ENCODE measurements around the gene MAN2A2. TPM values are rescaled to one million over a fixed set of nuclear protein-coding genes. Genes with fewer than 3 reads are reported as not detected.

Gene MAN2A2
- total and polyA plus RNA-seq, 9 of the 15 experiments (the other 6 are each of a cell fraction or from before 2014, with no cell fraction given) = 7.3 to 151 (median 43.4) TPM

DNA sequence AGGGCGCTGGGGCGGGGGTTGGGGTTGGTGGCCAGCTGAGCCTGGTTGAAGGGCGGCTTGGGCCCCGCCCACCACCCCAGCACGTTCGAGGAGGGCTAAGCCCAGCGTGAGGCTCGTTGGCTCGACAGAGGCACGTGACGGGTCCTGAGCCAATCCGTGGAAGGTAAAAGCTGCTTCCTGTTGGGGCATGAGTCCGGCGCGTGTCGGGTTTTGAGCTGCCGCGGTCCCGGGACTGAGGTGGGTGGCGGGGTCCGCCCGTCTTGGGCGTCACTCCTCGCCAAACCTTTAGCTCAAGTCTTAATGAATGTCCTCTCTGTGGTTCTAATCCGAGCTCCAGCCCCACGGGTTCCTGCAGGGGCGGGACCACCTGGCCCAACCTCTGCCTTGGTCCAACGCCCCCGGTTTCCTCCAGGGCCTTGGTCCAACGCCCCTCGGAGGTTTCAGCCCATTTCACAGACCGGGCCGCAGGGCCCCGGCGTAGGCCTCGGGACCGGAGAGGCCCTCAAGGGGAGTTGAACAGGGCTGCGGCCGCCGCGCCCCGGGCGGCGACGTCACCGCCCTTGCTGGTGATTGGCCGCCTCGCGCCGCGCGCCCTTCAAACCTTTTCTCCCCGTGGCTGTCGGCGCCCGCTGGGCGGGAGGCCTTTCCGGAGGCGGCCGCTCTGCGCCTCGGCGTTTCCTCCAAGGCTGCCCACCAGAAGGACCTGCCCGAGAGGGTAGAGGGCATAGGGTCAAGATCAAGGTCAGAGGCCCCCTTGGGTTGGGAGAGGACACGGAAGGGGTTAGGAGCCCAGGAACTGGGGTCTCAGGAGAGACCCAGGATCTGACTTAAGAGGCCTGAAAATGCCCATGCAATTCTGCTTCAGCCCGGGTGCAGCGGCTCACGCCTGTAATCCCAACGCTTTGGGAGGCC, 51.9 kb downstream of the MAN2A2 start, which contains the start of gene RCCD1 (continued):
- TF ChIP-seq, protein P1, sequence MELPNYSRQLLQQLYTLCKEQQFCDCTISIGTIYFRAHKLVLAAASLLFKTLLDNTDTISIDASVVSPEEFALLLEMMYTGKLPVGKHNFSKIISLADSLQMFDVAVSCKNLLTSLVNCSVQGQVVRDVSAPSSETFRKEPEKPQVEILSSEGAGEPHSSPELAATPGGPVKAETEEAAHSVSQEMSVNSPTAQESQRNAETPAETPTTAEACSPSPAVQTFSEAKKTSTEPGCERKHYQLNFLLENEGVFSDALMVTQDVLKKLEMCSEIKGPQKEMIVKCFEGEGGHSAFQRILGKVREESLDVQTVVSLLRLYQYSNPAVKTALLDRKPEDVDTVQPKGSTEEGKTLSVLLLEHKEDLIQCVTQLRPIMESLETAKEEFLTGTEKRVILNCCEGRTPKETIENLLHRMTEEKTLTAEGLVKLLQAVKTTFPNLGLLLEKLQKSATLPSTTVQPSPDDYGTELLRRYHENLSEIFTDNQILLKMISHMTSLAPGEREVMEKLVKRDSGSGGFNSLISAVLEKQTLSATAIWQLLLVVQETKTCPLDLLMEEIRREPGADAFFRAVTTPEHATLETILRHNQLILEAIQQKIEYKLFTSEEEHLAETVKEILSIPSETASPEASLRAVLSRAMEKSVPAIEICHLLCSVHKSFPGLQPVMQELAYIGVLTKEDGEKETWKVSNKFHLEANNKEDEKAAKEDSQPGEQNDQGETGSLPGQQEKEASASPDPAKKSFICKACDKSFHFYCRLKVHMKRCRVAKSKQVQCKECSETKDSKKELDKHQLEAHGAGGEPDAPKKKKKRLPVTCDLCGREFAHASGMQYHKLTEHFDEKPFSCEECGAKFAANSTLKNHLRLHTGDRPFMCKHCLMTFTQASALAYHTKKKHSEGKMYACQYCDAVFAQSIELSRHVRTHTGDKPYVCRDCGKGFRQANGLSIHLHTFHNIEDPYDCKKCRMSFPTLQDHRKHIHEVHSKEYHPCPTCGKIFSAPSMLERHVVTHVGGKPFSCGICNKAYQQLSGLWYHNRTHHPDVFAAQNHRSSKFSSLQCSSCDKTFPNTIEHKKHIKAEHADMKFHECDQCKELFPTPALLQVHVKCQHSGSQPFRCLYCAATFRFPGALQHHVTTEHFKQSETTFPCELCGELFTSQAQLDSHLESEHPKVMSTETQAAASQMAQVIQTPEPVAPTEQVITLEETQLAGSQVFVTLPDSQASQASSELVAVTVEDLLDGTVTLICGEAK (IDR thresholded peaks at IDR 0.05) = peak; percentile 40
- TF ChIP-seq, protein P1 (CRISPR knock-in tag; IDR thresholded peaks at IDR 0.05) = no peak
- TF ChIP-seq BRD4 (IDR thresholded peaks at IDR 0.05) = peak; percentile 96; the same call in 1 of the 2 replicates
- TF ChIP-seq YY1 (IDR thresholded peaks at IDR 0.05; ENCODE audit: borderline replicate concordance in 1 of 3, control insufficient read depth in 1 of 3, extremely low read depth in 1 of 3, insufficient read depth in 3 of 3, insufficient read length in 1 of 3, insufficient replicate concordance in 2 of 3, low read depth in 1 of 3, low read length in 2 of 3) = peak in 1 of 3 experiments; percentile 79
- TF ChIP-seq KDM4B (IDR thresholded peaks at IDR 0.05; ENCODE audit: borderline replicate concordance in 2 of 2, low read depth in 1 of 2) = 0 out of 4 replicates have a peak, but pooled peaks of 1 of the 2 experiments have one; percentile 28
- peak; percentile 91; the same call in 1 of the 2 replicates for TF ChIP-seq GTF2E2 (tag; IDR thresholded peaks at IDR 0.05)
- peak; percentile 95 for TF ChIP-seq TOE1 (IDR thresholded peaks at IDR 0.05; ENCODE audit: borderline replicate concordance)
- peak; percentile 80 for TF ChIP-seq TOE1 (CRISPR knock-in tag; IDR thresholded peaks at IDR 0.05; ENCODE audit: borderline replicate concordance, low read depth)
- no peak for TF ChIP-seq HDAC6 (IDR thresholded peaks at IDR 0.05; ENCODE audit: low read depth, low read length)
- 0 out of 2 replicates have a peak, but pooled peaks have one; percentile 17 for TF ChIP-seq CEBPG (CRISPR knock-in tag; IDR thresholded peaks at IDR 0.05)
- TF ChIP-seq CEBPG (tag; conservative IDR thresholded peaks at IDR 0.05 in 1 of 2, IDR thresholded peaks at IDR 0.05 in 1 of 2) = no peak
- TF ChIP-seq PRPF4 (IDR thresholded peaks at IDR 0.05; ENCODE audit: insufficient read depth, low read depth, low read length, poor library complexity, severe bottlenecking) = no peak
- TF ChIP-seq SMARCE1 (IDR thresholded peaks at IDR 0.05) = no peak; the same call in 1 of the 2 replicates
- TF ChIP-seq HOXB6 (CRISPR knock-in tag; IDR thresholded peaks at IDR 0.05; ENCODE audit: borderline replicate concordance) = no peak
- TF ChIP-seq KLF10 (CRISPR knock-in tag; IDR thresholded peaks at IDR 0.05) = 0 out of 2 replicates have a peak, but pooled peaks have one; percentile 75
- TF ChIP-seq CCNT2 (IDR thresholded peaks at IDR 0.05; ENCODE audit: borderline replicate concordance, extremely low read depth, insufficient read length, low read depth, low read length) = peak; percentile 76
- no peak for TF ChIP-seq SMARCC2 (IDR thresholded peaks at IDR 0.05; ENCODE audit: low read depth)
